GM21737 (cell line): ENCODE data around the gene PAPPA.

ENCODE experiments used
- ATAC-seq: cut with Tn5 transposase; IDR thresholded peaks from one replicate; pipeline ENCODE4 v1.9.1; 2021; ENCODE audit warnings: mild to moderate bottlenecking, moderate library complexity; ENCODE audit not compliant: unreplicated experiment

PAPPA gene

DNA sequence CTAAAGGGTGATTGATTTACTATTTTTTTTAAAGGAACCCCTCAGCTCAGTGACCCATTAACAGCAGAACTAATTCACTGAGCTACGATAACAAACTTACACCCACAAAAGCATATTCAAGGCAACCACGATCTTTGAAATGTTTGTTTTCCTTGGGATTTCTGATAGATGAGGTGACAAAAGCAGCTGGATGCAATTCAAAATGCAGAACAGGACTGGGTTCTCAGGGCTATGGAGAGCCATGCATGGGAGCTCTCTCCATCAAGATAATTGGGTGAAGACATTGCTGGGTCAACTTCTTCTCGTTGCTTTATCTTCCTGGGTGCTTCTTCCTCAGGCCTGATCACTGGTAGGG lies 60.1 kb downstream of the PAPPA start:
- ATAC-seq = no peak

DNA sequence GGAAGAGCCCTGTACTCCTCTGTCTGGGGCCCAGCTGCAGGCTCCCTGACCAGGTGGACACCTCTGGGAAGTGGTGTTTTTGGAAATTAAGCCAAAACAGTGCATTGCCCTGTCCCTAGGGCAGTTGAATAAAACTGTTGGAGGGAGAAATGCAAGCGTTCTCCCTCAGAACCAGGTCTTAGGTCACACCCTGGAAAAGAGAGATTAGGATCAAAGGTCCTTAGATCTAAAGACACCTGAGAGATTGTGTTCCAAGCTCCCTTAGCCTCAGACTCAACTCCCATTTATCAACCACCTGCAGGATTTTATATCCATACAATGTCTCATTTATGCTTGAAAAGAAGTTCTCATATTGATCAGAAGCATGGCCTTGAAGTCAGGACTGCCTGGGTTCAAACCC lies 64.8 kb downstream of the PAPPA start:
- ATAC-seq = no peak

DNA sequence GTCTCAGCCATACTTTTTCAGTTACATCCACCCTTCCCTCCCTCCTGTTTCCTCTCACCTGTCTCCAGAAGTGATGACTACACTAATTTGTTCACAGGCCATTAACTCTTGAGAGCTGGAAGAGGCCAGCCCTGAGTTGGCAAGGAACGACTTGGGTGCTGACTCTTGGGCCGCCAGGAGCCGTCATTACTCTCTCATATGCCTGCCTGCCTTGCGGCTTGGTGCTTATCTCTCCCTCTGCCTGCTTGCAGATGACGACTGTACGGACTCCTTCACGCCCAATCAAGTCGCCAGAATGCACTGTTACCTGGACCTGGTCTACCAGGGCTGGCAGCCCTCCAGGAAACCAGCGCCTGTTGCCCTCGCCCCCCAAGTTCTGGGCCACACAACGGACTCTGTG lies 66.1 kb downstream of the PAPPA start:
- ATAC-seq = no peak

DNA sequence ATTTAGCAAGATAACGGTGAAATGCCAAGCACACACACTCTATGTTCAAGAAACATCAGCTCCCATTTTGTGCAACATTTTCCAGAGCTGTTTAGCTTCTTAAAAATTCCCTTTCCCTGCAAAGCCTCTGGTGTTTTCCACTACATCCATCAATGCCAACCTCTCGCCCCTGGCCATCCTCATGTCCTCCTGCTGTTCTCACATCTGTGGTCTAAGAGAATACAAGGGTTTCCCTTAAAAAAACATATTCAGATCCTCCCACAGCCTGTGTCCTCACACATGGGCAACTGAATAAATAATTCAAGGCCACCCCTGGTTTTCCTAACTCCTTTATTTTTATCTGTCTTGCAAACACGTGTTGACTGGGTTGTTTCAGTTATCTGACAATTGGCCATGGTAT lies 70.3 kb downstream of the PAPPA start:
- ATAC-seq = no peak

DNA sequence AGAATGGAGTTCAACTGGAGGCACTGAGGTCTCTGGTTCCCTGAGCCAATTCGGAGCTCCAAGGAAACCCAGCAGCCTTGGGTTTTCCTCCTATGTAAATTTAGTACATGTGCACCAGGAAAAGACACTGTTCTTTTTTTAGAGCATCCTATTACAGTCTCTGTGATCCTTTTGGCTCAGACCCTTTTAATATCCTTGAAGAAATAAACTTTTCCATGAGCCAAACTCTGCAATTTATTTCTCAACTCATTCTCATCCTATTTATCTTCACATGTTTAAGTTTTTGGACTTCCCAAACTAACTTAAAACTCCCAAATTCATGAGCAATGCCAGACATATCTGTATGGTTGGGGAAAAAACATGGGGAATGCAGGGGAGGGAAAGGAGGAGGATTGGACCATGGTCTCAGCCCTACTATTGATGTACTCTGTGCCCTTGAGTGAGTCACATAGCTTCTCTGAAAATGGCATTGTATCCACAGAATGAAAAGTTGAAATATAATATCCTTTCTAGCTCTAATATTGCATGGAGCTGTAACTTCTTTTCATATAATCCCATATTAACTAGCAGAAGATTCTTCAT lies 76.6 kb downstream of the PAPPA start:
- ATAC-seq = no peak

DNA sequence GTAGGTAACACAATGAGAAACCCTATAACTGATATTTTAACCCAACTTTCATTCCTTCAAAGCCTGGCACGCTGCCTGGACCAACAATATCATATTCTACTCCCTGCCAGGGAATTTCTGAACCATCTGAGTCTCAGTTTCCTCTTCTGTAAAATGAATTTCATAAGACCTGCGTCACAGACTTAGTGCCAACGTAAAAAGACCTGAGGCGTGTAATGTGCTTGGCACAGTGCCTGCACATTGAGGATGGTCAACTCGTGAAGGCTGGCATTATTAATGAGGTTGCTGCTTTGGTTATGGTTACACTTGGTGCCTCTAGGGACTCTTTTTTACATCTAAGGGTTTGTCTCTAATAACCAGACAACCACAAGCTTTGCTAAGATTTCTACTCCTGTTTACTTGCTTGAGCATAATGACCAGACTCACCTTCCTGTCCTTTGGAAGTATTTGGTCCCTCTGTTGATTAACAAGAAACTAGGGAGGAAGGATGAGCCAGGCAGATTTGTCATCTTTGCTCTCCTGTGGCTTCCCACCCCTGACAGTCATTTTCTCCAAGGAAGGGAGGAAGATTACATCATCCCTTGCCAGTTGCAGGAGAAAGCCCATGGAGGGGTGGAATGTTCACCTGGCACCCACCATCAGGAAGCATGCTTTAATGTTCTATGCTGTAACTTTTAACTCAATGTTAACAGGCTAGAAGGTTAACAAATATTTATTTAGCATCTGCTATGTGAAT lies 79.0 kb downstream of the PAPPA start:
- ATAC-seq = no peak

DNA sequence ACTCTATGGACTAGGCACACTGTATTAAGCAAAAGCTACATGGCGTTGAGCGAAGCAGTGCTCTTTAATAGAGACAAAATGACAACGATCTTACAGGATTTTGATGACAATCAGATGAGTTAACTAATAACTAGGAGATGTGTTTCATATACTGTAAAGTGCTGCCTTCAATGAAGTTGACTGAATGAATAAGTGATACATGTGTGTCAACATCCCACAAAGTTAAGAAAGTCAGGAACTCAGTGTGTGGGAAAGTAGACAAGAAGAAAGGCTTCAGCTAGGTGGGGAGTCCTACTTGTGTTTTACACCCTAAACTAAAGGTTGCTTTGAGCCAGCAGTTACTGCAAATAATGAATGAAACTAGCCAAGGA lies 79.6 kb downstream of the PAPPA start:
- ATAC-seq = no peak

DNA sequence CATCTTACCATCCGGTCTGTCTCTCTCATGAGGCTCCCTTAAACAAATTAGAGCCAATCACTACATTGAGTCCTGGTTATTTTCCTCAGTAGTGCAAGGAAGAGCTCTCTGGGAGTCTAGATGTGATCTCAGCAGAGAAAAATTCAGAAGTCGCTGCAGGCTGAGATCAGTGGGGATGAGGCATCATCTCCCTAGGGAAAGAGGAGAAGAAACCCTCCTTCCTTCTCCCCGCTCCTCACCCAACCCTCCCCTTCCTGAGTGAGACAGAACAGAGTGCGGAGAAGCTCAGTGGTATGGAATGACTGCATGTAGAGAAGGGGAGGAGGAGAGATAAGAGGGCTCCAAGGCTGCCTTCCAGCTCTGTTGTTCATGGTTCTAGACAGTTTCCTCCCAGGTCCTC lies 80.5 kb downstream of the PAPPA start:
- no peak for ATAC-seq

DNA sequence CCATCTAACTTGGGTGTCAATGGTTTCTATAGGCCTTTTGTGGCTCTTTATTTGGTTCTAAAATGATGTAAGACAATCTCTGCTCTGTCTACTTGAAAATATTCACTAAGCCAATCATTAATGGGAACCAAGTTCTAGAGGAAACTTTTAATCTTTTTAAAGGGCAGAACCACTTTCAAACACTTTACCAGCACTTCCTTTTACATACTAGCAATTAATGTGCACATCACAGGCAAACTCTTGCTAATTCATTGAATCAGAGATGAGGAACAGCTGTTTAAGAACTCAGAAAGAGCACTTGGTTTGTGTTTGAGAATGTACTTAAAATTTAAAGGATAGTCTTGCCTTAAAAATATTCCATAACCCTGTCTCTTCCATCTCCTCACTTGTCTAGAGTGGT lies 83.4 kb downstream of the PAPPA start:
- ATAC-seq = no peak

DNA sequence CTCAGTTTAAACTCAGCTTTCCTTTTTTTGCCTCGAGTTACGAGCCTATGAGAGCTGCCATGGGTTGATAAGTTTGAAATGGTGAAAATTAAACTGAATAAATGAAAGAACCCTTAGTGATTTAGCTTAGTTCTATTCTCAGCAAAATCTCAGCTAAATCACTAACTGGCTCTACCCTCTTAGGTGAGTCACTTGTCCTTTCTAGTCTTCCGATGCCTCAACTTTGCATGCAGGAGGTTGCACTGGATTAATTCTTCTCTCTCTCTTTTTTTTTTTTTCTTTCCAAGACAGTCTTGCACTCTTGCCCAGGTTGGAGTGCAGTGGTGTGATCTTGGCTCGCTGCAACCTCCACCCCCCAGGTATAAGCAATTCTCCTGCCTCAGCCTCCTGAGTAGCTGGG lies 83.9 kb downstream of the PAPPA start:
- ATAC-seq = no peak

DNA sequence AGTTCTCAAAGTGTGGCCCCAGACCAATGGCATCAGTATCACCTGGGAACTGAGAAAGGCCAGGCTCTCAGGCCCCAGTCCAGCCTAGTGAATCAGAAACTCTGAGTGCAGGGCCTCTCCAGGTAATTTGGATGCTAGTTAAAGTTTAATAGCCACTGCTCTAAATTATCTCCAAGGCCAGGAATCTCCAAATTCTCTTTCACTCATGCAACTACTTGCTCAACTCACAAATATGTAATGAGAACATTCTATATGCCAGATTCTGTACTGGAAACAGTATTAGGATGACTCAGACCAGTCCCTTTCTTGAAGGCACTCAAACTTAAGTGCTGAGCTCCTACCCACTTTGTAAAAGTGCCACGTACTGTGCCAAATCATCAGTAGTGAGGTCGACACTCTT lies 84.6 kb downstream of the PAPPA start:
- no peak for ATAC-seq

DNA sequence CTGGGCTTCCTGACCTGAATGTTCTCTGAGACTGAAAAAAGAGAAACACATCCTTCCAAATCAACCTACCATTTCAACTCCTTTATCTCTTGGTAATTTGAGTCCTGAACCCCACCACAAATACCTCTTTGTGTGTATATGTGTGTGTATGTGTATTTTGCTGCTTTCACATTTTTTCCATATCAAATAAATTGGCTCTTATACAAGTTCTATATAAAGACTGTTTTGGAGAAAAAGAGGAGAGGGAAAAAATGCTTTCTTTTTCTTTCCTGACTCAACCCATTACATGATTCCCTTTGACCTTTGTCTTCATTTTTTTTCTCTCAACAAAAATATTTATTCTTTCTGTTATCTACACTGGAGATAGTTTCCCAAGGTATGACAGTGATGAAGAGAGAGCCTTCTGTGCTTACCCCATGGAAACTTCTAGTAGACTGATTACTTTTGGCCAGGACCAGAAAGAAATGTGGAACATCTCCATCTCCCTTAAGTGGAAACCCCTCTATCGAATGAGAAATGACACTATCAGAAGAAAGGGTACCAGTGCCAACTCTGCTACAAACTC lies 85.3 kb downstream of the PAPPA start:
- no peak for ATAC-seq

DNA sequence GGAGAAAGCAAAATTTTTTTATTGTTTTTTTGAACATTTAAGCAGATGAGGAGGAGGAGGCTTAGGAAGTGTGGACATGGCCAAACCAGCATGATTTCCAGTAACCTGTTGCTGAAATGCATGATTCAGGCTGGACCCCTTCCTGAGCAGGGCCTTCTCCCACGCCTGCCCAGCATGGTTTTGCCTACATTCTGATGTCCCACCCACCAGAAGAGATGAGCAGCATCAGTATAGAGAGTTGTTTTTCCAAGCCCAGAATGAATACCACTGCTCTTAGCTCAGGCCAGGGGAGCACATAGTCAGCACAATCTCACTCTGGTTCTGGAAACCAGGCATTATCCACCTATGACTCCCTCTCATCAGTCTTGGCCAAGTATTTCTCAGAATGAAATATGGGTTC lies 90.1 kb downstream of the PAPPA start:
- no peak for ATAC-seq

DNA sequence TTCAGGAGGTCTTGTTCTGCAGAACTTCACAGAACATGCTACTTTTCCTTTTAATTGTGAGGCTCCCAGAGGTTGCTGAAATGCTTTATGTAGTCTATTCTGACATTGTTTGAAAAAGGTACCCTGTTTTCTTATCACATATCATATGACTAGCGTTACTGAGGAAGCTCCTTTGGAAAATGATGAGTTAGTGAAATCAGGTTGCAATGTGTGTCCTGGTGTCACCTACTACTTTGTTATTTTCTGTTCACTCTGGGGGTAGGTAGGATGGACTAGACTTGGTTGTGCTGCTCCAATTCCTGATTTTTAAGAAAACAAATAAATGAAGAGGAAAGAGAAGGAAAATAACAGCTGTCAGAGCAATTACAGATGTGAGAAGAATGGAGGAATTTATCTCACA lies 93.7 kb downstream of the PAPPA start:
- ATAC-seq = no peak

DNA sequence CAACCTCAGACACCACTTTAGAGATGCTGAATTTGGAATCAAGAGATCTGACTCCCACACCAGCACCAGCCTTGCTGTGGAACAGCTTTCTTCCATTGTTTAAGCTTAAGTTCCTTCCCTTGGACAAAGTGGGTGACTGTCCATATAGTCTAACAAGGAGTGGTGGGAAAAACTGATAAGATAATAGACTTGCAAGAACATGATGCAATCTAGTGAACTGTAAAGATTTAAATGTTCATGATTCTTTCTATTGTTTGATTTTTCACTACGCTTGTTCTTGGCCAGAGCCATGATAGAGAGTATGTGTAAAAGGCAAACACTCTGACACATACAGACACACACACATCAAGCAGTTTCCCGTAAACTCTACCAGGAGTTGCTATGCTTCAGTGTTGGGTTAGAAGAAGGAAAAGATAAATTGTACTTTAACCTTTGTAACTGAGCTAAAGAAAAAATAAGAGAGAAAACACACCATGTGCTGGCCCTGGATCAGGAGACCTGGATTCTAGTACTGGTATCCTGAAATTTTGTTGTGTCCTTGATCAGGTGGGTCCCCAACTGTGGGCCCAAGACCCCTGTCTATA lies 94.3 kb downstream of the PAPPA start:
- no peak for ATAC-seq

DNA sequence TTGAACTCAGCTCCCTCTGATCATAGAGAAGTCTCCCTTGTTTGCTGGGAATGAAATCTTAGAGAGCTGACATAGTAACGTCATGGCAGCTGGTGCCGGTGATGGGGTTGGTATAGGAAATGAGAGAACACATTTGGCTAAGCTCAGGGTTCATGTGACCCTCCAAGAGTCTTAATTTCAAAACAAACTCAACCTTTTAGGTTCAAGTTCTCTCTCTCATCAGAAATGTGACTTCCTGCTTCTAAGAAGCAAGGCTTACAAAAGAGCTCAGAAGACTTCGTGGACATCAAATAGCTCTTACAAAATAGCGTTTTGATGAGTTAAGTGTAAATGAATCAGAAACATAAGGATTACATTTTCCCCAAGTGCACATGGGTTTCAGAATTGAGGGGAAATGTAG lies 97.3 kb downstream of the PAPPA start:
- ATAC-seq = no peak

DNA sequence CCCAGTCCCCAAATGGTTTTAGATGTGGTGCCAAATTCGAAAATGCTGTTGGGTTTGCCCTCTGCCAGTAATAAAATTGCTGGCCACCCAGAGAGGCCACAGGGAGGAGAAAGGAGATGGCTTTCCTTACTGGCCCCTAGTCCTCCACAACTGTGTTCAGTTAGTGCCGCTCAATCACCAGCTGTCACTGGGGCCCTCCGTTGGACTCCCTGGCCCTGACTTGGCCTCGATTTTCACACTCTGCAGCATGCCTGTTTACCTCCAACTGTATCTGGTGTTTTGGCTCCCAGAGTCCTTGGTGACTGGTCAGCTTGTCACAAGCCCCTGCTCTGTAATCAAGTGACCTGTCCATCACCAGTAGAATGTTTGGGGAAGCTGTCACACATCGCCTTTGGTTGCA lies 97.8 kb downstream of the PAPPA start:
- ATAC-seq = no peak

DNA sequence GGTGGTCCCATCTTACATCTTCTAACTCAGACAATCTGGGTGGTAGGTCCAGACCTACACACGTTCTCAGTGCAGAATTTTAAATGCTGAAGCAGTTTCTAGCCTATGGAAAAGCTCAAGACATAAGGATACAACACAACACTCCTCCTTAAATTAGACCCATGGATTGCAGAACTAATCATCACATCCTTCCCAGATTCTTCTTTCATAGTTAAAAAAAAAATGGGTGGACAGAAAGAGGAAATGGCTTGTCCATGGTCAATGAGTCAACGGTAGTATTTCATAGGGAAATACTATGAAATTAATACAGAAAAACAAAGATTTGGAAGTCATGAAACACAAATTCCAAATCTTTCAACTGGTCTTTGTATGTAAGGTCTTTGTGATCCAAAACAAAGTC lies 106.9 kb downstream of the PAPPA start:
- no peak for ATAC-seq

DNA sequence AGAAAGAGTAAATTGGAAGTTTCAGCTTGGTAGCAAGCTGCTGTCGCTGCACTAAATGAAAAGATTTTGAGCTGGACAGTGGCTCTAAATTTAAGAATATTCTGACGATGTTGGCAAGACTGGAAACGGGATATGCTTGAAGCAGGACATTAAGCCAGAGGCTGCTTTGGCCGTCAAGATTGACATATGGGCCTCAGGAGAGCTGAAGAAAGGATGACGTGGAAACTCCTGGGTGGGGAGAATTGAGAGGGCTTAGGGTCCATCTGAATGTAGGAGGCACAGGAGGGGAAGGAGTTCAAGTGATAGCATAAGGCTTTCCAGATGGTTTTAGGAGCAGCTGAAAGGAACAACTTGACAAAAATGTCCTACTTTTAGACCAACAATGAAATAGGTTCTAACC lies 108.9 kb downstream of the PAPPA start:
- ATAC-seq = no peak

DNA sequence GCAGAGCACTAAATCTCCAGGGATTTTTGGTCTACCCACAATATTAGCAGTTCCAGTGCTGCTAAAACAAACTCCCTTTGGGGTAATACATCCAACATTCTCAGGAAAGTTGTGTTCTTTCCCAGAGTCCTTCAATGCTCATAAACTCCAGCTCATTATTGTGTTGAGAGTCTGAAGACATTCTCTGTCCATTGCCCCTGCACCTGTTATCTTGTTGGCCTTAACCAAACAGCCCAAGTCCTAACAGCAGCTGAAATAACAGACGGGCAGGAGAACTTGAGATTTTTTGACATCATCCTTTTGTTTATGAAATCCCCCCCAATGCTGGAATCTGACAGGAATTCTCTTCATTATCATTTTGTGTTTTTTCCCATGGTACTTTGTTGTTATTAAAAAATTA lies 110.8 kb downstream of the PAPPA start:
- no peak for ATAC-seq

DNA sequence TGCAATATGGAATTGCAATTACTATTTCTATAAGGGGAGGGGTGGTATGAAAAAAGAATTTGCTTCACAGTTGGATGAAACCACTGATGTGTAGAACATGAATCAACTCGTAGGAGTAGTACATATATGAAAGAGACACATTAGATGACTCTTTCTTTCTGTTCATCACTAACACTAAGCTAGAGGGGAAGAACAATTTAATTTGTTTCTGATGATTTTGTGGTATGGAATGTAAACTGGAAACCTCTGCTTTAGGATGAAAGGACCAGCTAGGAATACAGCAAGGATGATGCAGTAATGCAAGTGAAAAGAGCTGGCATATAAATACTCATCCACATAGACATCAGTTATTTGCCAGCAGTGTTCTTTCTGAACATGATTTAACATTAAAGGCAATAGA lies 113.4 kb downstream of the PAPPA start:
- no peak for ATAC-seq

DNA sequence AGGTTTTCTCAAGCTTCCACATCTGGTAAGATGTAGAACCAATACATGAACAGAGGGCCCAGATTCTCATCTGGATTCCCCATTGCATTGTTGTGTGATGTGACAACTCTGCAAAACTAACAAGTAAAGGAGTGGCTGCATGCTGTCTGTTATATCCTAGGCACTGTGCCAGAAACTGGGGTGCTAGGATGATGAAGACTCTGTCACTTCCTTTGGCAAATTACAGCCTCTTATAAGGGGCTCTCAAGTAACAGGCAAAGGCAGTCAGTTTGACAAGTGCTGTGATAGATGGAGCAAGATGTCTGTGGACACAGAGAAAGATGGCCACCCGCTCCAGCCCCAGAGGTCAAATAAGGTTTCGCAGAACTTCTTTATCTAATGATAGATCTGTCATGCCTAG lies 115.7 kb downstream of the PAPPA start:
- no peak for ATAC-seq

DNA sequence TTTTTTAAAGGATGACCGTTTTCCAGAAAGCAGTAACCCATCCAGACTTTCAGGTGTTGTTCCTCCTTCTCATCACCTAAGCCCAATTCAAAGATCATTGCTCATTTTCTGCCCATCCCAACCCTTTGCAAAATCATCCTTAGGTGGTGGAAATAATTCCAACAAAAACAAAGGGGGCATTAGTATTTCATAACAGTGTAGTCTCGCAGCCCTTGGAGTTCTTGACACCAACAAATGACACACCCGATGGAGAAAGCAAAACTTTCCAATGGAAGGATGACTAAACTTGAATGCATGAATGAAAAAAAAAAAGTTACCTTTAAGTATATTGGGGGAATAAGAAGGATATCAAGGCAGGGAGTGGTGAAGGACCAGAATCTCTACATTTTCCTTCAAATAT lies 117.0 kb downstream of the PAPPA start:
- no peak for ATAC-seq
